ENCODE results near the gene LBHD2.
"Not testable (repeated sequence)": the region's sequence is repeated elsewhere in the genome, so short reads cannot be mapped to it uniquely, and the experiment has no call there.

The LBHD2 gene

GRCh38 chr14:103119527-103119926 lies 35.5 kb downstream of the LBHD2 start:
- not testable (repeated sequence) for DNase-seq (ENCODE audit: low read depth, low spot score)

- no peak for DNase-seq (ENCODE audit: low read depth, low spot score)
These were observed 37.3 kb downstream of the LBHD2 start for GRCh38 chr14:103121121-103121845.

- no peak for DNase-seq (ENCODE audit: low read depth, low spot score)
These were observed 38.0 kb downstream of the LBHD2 start for GRCh38 chr14:103121846-103122584.

GRCh38 chr14:103122585-103122946 lies 38.6 kb downstream of the LBHD2 start:
- no peak for DNase-seq (ENCODE audit: low read depth, low spot score)

GRCh38 chr14:103122947-103123633 lies 39.1 kb downstream of the LBHD2 start, which contains the start of gene TNFAIP2:
Gene TNFAIP2, plus strand, starts transcription at chr14:103123461. Its CDS starts 2,997 bp downstream, at chr14:103126458.
- DNase-seq (ENCODE audit: low read depth, low spot score) = no peak

GRCh38 chr14:103123634-103124500 lies 39.9 kb downstream of the LBHD2 start:
- DNase-seq (ENCODE audit: low read depth, low spot score) = no peak

GRCh38 chr14:103124501-103125001 lies 40.5 kb downstream of the LBHD2 start:
- DNase-seq (ENCODE audit: low read depth, low spot score) = no peak

GRCh38 chr14:103125098-103126070 lies 41.4 kb downstream of the LBHD2 start:
- no peak for DNase-seq (ENCODE audit: low read depth, low spot score)

GRCh38 chr14:103126088-103126872 lies 42.3 kb downstream of the LBHD2 start:
- DNase-seq (ENCODE audit: low read depth, low spot score) = no peak

- no peak for DNase-seq (ENCODE audit: low read depth, low spot score)
These were observed 42.9 kb downstream of the LBHD2 start for GRCh38 chr14:103126873-103127304.

GRCh38 chr14:103127356-103127755 lies 43.3 kb downstream of the LBHD2 start:
- no peak for DNase-seq (ENCODE audit: low read depth, low spot score)

GRCh38 chr14:103127861-103128598 lies 44.0 kb downstream of the LBHD2 start:
- no peak for DNase-seq (ENCODE audit: low read depth, low spot score)

GRCh38 chr14:103128631-103129300 lies 44.8 kb downstream of the LBHD2 start:
- DNase-seq (ENCODE audit: low read depth, low spot score) = no peak

- no peak for DNase-seq (ENCODE audit: low read depth, low spot score)
These were observed 45.4 kb downstream of the LBHD2 start for GRCh38 chr14:103129301-103130016.

GRCh38 chr14:103130017-103130764 lies 46.2 kb downstream of the LBHD2 start:
- no peak for DNase-seq (ENCODE audit: low read depth, low spot score)

GRCh38 chr14:103130965-103131364 lies 47.0 kb downstream of the LBHD2 start:
- no peak for DNase-seq (ENCODE audit: low read depth, low spot score)

GRCh38 chr14:103131580-103131979 lies 47.6 kb downstream of the LBHD2 start:
- no peak for DNase-seq (ENCODE audit: low read depth, low spot score)
